Activated T-cell treated with anti-CD3 and anti-CD28 coated beads, Interleukin-2, amount 50 U/mL, for 4 hours (primary cell): ENCODE results near the gene FAM3D. TPM values are rescaled to one million over a fixed set of nuclear protein-coding genes. Genes with fewer than 3 reads are reported as not detected.

Experiments
- ATAC-seq, 2 donors: fragments of 200-7000 bp; cut with Tn5 transposase; one replicate each; pipeline ENCODE4 v1.10.0; 2021
- DNase-seq: peaks from one replicate; pipeline ENCODE4 v3.0.0-alpha.2; 2020
- H3K27me3 Mint-ChIP-seq: one replicate; pipeline ENCODE4 v1.8.0; 2021; ENCODE audit warnings: low read depth, mixed read lengths
- H3K36me3 Mint-ChIP-seq: one replicate; pipeline ENCODE4 v1.8.0; 2022; ENCODE audit warnings: mixed read lengths; ENCODE audit not compliant: insufficient read depth
- H3K4me1 Mint-ChIP-seq: one replicate; pipeline ENCODE4 v1.8.0; 2021; ENCODE audit warnings: low read depth, mixed read lengths
- H3K4me3 Mint-ChIP-seq: one replicate; pipeline ENCODE4 v1.8.0; 2021; ENCODE audit warnings: mild to moderate bottlenecking, moderate library complexity, mixed read lengths
- H3K9me3 Mint-ChIP-seq: one replicate; pipeline ENCODE4 v1.8.0; 2021; ENCODE audit warnings: mixed read lengths
- total RNA-seq, 3 donors: library from RNA; stranded (reverse); gene quantifications; one replicate each; pipeline ENCODE4 v1.2.1, GENCODE V29; 2021

Gene FAM3D
- total RNA-seq, 3 donors from 2014 or later, result not detected

DNA sequence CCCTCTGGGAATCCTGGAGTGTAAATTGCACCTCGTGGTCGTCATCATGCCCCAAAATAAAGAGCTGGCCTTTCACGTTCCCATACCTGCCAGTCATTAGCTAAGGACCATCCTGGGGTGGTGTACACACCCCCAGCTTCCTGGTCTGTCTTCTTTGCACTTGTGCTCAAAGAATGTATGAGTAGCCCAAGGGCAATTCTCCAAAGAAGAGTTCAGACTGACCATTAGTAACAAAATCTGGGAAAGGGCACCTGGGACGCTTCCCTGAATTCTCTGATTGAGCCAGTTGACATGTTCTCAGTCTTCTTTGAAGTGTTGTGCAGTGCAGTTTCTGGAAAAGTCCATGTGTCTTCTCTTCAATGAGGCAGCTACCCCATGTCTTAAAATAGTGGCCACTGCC lies 34.8 kb downstream of the FAM3D start:
- no peaks in the 10 kb centered on the region for H3K9me3 Mint-ChIP-seq
- no peaks in the 10 kb centered on the region for H3K36me3 Mint-ChIP-seq
- no peak for ATAC-seq
- no peak for DNase-seq
- H3K4me3 Mint-ChIP-seq, result no peak overlapping the region
- H3K27me3 Mint-ChIP-seq, result peaks cover 12% of the 10 kb centered on the region
- H3K4me1 Mint-ChIP-seq, result no peaks in the 10 kb centered on the region

DNA sequence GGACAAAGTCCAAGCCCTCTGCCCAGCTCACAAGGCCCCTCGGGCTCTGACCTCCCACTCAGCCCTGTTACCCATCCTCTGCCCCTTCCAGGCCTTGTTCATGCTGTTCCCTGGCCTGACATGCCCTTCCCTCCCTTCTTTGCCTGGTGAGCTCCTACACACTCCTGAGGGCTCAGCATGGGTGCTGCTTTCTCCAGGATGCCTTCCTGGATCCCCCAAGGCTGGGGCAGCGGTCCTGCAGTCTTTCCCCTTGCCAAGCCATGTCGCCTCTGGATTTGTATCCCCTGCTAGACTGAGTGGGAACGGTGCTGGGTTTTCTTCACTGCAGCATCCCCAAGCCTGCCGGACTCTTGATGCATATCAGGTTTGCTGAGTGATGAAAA lies 35.9 kb downstream of the FAM3D start:
- no peaks in the 10 kb centered on the region for H3K9me3 Mint-ChIP-seq
- H3K36me3 Mint-ChIP-seq, result no peaks in the 10 kb centered on the region
- no peak for ATAC-seq
- H3K27me3 Mint-ChIP-seq, result peaks cover 12% of the 10 kb centered on the region
- DNase-seq, result no peak
- no peaks in the 10 kb centered on the region for H3K4me1 Mint-ChIP-seq
- no peak overlapping the region for H3K4me3 Mint-ChIP-seq

DNA sequence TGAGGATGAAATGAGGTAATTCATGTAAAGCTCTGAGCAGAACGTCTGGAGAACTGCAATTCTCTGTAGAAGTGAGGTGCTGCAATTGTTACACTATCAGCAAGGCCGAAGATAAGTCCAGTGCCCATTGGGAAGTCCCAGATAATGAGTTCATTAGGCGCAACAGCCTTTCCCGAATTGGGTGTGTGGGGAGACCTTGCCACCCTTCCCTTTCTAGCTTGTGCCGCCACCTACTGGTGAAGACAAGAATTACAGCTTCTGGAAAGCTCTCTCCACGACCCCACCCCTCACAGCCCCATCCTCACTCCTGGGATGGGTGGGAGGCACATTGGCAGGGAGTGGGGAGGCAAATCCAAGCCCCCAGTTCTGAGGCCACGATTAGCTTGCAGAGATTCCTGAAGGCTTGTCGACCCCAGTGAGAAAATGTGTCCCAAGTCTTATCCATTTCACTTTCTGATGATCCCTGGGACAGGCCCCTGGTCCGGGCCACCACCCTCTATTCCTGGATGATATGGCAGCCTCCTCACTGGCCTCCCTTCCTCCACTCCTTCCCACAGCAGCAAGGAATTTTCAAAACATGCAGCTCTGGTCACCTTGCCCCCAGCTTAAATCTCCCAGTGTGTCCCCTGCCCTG lies 36.4 kb downstream of the FAM3D start:
- DNase-seq (peak; percentile 55), ATAC-seq (peak; percentile 60 to 61)
- peaks cover 12% of the 10 kb centered on the region for H3K27me3 Mint-ChIP-seq
- H3K9me3 Mint-ChIP-seq, result no peaks in the 10 kb centered on the region
- no peaks in the 10 kb centered on the region for H3K36me3 Mint-ChIP-seq
- no peak overlapping the region for H3K4me3 Mint-ChIP-seq
- no peaks in the 10 kb centered on the region for H3K4me1 Mint-ChIP-seq

DNA sequence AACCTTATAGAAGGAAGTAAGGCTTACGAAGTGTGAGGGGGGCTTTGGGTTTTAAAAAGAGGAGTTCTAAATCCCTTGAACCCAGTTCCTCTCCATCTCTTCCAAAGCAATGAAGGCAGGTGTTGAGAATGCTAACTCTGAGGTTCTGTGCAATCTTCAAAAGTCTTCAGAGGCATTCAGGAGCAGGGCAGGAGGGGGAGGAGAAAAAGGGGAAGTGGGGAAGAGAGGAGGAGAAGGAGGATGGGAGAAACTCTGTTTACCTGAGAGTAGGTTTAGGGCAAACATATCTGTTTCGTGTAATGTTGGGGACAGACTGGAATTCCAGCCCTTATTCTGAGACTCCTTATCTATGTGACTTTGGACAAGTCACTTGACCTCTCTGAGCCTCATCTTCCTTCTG lies 36.9 kb downstream of the FAM3D start:
- H3K4me1 Mint-ChIP-seq, result no peaks in the 10 kb centered on the region
- no peaks in the 10 kb centered on the region for H3K36me3 Mint-ChIP-seq
- H3K27me3 Mint-ChIP-seq, result peaks cover 12% of the 10 kb centered on the region
- no peak overlapping the region for H3K4me3 Mint-ChIP-seq
- ATAC-seq (no peak), DNase-seq (no peak)
- no peaks in the 10 kb centered on the region for H3K9me3 Mint-ChIP-seq

DNA sequence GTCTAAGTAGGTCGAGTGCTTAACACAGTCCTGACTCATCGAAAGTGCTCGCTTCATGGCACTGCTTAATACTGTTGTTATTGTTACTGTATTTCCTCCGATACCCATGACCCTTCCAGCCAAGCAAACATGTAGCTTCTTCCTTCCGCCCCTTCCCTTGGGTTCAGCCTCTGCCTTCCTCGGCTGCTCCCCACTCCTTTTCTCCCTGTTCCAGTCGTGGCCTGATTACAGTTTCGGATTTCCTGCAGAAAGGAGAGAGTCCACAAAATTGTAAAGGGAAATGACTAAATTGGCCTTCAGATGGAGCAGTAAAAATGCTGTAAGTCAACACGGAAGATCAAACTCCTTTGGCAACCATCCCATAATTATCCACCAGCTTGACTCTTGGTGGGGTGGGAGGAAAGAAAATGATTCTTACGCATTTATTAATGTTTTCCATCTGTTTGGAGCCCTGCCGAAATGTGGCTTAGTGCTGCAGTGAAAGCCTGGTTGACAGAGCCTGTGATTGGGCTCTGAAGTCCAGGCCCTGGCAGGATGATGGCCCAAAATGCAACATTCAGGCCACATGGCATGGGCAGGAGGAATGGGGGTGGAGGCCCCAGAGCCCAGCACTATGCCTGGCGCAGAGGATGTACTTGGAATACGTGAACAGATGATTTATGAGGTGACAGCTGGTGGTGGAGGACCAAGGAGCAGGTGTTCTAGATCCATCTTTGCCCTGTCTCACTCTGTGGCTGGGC lies 37.6 kb downstream of the FAM3D start:
- no peaks in the 10 kb centered on the region for H3K9me3 Mint-ChIP-seq

DNA sequence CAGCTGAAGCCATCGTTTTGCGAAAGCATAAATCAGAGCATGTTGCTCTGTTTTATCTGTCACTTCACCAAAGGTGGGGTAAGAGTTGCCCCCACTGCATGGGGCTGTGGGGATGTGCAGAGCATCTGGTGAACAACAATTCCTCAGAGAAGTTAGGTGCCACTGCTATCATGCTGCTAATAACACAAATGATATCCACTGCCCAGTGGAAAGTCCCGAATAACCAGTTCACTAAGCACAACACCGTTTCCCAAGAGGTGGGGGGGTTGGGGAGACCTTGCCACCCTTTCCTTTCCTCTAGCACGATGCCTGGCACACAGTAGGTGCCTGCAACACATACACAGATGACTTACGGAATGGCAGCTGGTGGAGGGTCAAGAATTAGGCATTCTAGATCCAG lies 38.6 kb downstream of the FAM3D start:
- ATAC-seq (no peak), DNase-seq (no peak)
- Mint-ChIP-seq H3K27me3 (peaks cover 11% of the 10 kb centered on the region), H3K36me3 (no peaks in the 10 kb centered on the region), H3K4me3 (no peak overlapping the region), H3K9me3 (no peaks in the 10 kb centered on the region), H3K4me1 (no peaks in the 10 kb centered on the region)

More for the DNA sequence above, 37.6 kb downstream of the FAM3D start:
- ATAC-seq (no peak), DNase-seq (no peak)
- Mint-ChIP-seq H3K27me3 (peaks cover 12% of the 10 kb centered on the region), H3K36me3 (no peaks in the 10 kb centered on the region), H3K4me1 (no peaks in the 10 kb centered on the region), H3K4me3 (no peak overlapping the region)

DNA sequence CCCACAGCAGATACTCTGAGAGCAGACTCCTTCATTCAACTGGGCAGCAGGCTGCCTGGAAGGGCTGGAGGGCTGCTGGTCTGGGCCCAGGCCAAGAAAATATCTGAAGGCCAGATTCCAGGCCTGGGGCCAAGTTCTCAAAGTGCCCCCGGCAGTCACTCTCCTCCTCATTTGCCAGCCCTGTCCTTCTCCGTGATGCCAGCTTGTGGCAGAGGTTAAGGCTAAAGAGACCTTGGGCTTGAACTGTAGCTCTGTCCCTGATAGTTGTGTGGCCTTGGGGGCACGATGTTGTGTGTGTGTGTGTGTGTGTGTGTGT lies 39.0 kb downstream of the FAM3D start:
- DNase-seq, result no peak
- Mint-ChIP-seq H3K4me1 (no peaks in the 10 kb centered on the region), H3K9me3 (no peaks in the 10 kb centered on the region), H3K4me3 (no peak overlapping the region), H3K36me3 (no peaks in the 10 kb centered on the region), H3K27me3 (peaks cover 9% of the 10 kb centered on the region)
- ATAC-seq, result no peak

DNA sequence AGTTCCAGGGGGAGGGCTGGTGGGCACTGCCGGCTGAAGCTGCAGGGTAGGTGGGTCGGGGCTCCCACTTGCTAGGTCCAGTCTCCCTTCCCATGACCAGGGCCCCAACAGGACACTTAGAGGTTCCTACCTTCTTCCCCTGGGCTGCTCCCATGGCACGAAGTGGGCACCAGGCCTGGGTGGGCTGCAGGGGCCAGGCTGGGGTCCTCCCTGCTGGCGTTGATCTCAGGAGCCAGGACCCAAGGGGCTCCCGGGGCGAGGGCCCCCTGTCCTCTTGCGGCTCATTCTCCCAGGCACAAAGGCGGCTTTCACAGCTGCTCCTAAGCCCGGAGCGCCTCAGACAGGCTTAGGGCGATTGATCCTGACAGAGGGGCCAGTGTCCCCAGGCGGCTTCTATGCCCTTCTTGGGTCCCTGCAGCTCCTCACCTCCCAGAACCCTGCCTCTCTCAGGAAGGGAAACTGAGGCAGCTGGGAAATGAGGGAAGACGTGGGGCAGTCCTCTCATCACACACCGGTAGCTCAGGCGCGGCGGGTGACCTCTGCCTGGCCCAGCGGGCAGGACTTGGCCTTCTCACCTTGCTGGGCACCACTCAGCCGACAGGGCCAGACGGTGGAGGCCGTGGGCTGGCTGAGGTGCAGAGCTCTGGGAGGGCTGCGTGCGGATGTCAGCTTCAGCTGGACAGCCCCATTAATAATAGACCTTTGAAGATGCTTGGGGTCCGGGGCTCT lies 39.6 kb downstream of the FAM3D start:
- no peak for ATAC-seq
- H3K9me3 Mint-ChIP-seq, result no peaks in the 10 kb centered on the region
- no peaks in the 10 kb centered on the region for H3K36me3 Mint-ChIP-seq
- H3K4me1 Mint-ChIP-seq, result no peaks in the 10 kb centered on the region
- DNase-seq, result no peak
- H3K4me3 Mint-ChIP-seq, result no peak overlapping the region
- H3K27me3 Mint-ChIP-seq, result peaks cover 9% of the 10 kb centered on the region

DNA sequence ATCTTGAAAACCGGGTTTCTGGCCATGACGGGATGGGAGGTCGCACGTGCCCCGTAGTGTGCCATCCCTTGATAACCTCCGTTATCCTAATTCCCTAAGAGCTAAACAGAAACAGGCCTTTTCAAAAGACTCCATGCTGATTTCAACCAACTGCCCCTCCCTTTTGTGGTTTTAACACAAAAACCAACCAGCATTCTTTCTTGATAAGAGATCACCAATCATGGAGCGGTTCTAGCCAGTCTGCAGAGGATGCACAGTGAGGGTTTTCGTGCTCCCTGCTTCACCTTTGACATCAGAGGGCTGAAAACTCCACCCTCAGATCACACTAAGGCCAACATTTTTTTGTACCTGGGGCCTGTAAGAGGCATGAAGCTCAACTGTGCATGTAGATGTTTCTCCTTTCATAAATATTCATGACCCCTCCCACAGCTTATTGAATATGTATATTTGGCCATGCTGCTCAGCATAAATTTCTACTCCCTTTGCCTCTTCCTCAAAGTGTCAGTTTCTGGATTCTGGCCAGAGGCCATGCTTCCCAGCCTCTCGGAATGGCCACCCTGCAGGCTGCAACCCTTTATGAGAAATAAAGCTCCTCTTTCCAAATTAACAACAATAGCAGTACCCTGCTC lies 41.3 kb downstream of the FAM3D start:
- no peaks in the 10 kb centered on the region for H3K36me3 Mint-ChIP-seq
- no peak overlapping the region for H3K4me3 Mint-ChIP-seq
- no peaks in the 10 kb centered on the region for H3K27me3 Mint-ChIP-seq
- ATAC-seq, result no peak
- H3K9me3 Mint-ChIP-seq, result no peaks in the 10 kb centered on the region
- H3K4me1 Mint-ChIP-seq, result no peaks in the 10 kb centered on the region
- no peak for DNase-seq

DNA sequence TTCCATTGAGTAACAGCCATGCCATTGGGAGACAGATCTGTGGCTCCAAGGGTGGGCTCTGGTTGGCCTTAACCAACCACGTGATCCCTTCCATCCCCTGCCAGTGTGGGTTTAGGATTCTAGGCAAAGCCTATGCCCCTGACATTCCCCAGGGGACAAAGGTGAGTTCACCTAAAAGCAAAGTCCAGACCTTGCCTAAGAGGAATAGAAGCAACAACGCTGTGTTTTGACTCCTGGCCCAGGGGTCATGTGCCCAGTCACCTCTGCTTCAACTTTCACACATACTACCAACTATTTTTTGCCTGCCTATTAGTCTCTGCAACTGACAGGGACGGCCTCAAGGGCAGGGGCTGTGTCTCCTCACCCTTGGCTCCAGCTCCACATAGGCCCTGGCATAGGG lies 42.0 kb downstream of the FAM3D start:
- no peaks in the 10 kb centered on the region for H3K4me1 Mint-ChIP-seq
- no peaks in the 10 kb centered on the region for H3K36me3 Mint-ChIP-seq
- no peak for ATAC-seq
- DNase-seq, result no peak
- no peaks in the 10 kb centered on the region for H3K27me3 Mint-ChIP-seq
- H3K4me3 Mint-ChIP-seq, result no peak overlapping the region
- H3K9me3 Mint-ChIP-seq, result no peaks in the 10 kb centered on the region

DNA sequence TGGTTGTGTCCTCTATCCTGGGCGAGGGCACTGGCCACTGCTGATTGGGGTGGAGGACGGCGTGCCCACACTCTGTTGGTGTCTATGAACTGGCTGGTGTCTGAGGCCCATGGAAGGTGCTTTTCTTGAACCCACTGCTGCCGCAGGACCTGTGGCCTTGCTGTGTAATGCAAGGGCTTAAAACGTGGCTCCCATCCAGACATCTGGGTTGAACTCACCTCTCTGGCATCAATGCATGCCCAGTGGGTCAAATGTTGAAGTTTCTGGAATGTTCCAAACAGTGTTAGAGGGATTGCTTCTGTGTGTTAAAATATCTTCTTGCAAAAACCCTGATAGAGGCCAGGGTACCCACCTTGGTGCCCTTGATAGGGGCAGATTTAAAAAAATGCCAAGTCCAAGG lies 42.6 kb downstream of the FAM3D start:
- DNase-seq, result no peak
- no peaks in the 10 kb centered on the region for H3K36me3 Mint-ChIP-seq
- ATAC-seq, result no peak
- H3K4me3 Mint-ChIP-seq, result no peak overlapping the region
- no peaks in the 10 kb centered on the region for H3K27me3 Mint-ChIP-seq
- no peaks in the 10 kb centered on the region for H3K4me1 Mint-ChIP-seq
- H3K9me3 Mint-ChIP-seq, result no peaks in the 10 kb centered on the region

DNA sequence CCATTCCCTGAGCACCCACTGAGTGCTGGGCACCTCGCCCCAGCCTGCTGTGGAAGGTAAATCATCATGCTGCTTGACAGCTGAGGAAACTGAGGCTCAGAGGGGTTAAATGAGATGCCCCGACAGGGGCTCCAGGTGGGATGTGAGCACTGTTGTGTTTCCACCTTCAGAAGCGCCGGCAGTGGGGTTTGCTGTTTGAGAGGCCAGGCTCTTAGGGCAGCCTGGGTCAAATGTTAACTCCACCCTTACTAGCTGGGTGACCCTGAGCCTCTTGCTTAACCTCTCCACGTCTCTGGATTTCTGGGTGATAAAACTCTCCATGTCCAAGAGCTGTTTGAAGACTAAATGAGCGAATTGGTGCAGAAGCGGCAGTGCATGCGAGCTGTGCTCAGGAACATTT lies 43.1 kb downstream of the FAM3D start:
- no peaks in the 10 kb centered on the region for H3K9me3 Mint-ChIP-seq
- no peaks in the 10 kb centered on the region for H3K27me3 Mint-ChIP-seq
- ATAC-seq, result no peak
- no peak for DNase-seq
- H3K4me1 Mint-ChIP-seq, result no peaks in the 10 kb centered on the region
- H3K36me3 Mint-ChIP-seq, result no peaks in the 10 kb centered on the region
- no peak overlapping the region for H3K4me3 Mint-ChIP-seq

DNA sequence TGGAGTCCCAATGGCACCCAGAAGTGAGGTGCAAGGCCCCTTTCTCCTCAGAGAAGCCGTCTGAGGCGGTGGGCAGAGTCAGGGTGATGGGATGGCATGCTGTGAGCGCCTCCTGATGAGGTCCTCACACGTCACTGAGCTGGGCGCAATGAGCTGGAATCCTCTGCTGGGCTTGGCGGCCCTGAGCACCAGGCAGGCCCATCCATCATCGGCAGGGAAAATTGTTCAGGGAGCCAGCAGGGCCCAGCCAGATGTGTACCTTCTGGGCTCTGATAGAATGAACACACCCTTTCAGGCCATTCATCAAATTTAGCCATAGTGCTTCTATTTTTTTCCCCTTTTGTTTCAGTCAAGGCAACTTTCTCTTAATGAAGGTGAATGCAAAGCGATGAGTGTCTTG lies 43.7 kb downstream of the FAM3D start:
- no peak for ATAC-seq
- H3K36me3 Mint-ChIP-seq, result no peaks in the 10 kb centered on the region

DNA sequence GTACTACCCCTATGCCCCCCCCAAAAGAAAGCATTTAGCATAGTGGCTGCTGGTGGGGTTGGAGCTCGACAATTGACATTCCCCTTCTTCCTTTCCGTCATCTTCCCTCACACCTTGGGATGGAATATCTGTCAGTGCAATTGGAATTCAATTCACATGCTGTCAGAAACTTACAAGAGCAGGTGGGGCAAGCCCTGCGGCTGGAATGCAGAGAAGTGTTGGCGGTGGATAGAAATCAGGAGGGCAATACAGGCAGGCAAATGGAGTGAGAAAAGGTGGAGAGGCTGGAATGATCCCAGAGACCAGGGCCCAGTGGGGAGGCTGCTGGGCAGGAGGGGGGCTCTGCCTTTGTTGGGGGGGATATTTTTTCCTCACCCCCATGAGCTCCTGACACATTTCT lies 44.1 kb downstream of the FAM3D start:
- ATAC-seq, result no peak
- DNase-seq, result no peak
- H3K9me3 Mint-ChIP-seq, result no peaks in the 10 kb centered on the region
- no peaks in the 10 kb centered on the region for H3K4me1 Mint-ChIP-seq
- H3K36me3 Mint-ChIP-seq, result no peaks in the 10 kb centered on the region
- no peak overlapping the region for H3K4me3 Mint-ChIP-seq
- H3K27me3 Mint-ChIP-seq, result no peaks in the 10 kb centered on the region

More for the DNA sequence above, 43.7 kb downstream of the FAM3D start:
- Mint-ChIP-seq H3K4me3 (no peak overlapping the region), H3K4me1 (no peaks in the 10 kb centered on the region), H3K9me3 (no peaks in the 10 kb centered on the region), H3K27me3 (no peaks in the 10 kb centered on the region)
- no peak for DNase-seq
